Osteoblast (primary cell): ENCODE results near the gene HS3ST2. TPM values are rescaled to one million over a fixed set of nuclear protein-coding genes. Genes with fewer than 3 reads are reported as not detected.

Experiments
- DNase-seq: peaks from one replicate; pipeline ENCODE4 v3.0.0; 2011; ENCODE audit warnings: low spot score, mixed read lengths; ENCODE audit not compliant: insufficient read length; ENCODE audit errors: missing footprints
- H2AFZ ChIP-seq: 2 replicates; pipeline ENCODE4 v1.6.0; 2011; ENCODE audit warnings: mild to moderate bottlenecking, low read length
- H3K27ac ChIP-seq: 2 replicates; pipeline ENCODE4 v1.5.1; 2011; ENCODE audit warnings: mild to moderate bottlenecking, low read depth, low read length, moderate library complexity
- H3K27me3 ChIP-seq: 2 replicates; pipeline ENCODE4 v1.6.0; 2012; ENCODE audit warnings: mild to moderate bottlenecking, control low read depth, inconsistent platforms, low read length, moderate library complexity; ENCODE audit not compliant: insufficient read depth
- H3K36me3 ChIP-seq: 2 replicates; pipeline ENCODE4 v1.5.1; 2011; ENCODE audit warnings: mild to moderate bottlenecking, low read length, control low read depth, moderate library complexity; ENCODE audit not compliant: insufficient read depth
- H3K4me1 ChIP-seq: 2 replicates; pipeline ENCODE4 v1.5.1; 2011; ENCODE audit warnings: mild to moderate bottlenecking, low read length, control low read depth, moderate library complexity; ENCODE audit not compliant: insufficient read depth
- H3K4me2 ChIP-seq: 2 replicates; pipeline ENCODE4 v1.6.0; 2011; ENCODE audit warnings: mild to moderate bottlenecking, low read length; ENCODE audit not compliant: insufficient read depth
- H3K4me3 ChIP-seq: fragments of 200-600 bp; sonication (generic); 3 replicates; pipeline ENCODE4 v1.5.1; 2012; ENCODE audit warnings: mild to moderate bottlenecking, low read length, inconsistent platforms; ENCODE audit not compliant: insufficient read depth
- H3K79me2 ChIP-seq: 2 replicates; pipeline ENCODE4 v1.6.0; 2012; ENCODE audit warnings: mild to moderate bottlenecking, low read length, control low read depth, inconsistent platforms; ENCODE audit not compliant: insufficient read depth
- H3K9me3 ChIP-seq: 2 replicates; pipeline ENCODE4 v1.5.1; 2011; ENCODE audit warnings: low read depth, low read length, control low read depth
- H4K20me1 ChIP-seq: 2 replicates; pipeline ENCODE4 v1.6.0; 2012; ENCODE audit warnings: mild to moderate bottlenecking, low read length, control low read depth; ENCODE audit not compliant: insufficient read depth
- CTCF ChIP-seq: IDR thresholded peaks from 2 replicates; pipeline ENCODE4 v1.5.1; 2011; ENCODE audit warnings: mild to moderate bottlenecking, low read depth, low read length, moderate library complexity; ENCODE audit errors: extremely low read depth
- total RNA-seq: library from RNA; depleted of rRNA; stranded (reverse); fragments of >200 nt; gene quantifications from 2 replicates; pipeline ENCODE4 v1.2.3, GENCODE V29; 2012

The HS3ST2 gene
- total RNA-seq, 1 donor = under 0.01 TPM

GRCh38 chr16:22879466-22879865 lies 65.5 kb downstream of the HS3ST2 start:
- H3K4me1 ChIP-seq = no peaks in the 10 kb centered on the region
- H3K27me3 ChIP-seq = no peaks in the 10 kb centered on the region
- TF ChIP-seq CTCF = no peak
- H3K27ac ChIP-seq = no peak overlapping the region
- H2AFZ ChIP-seq = no peak overlapping the region
- H3K9me3 ChIP-seq = no peaks in the 10 kb centered on the region
- no peaks in the 10 kb centered on the region for H3K79me2 ChIP-seq
- no peaks in the 10 kb centered on the region for H4K20me1 ChIP-seq
- no peak overlapping the region for H3K4me2 ChIP-seq
- H3K36me3 ChIP-seq = no peaks in the 10 kb centered on the region
- H3K4me3 ChIP-seq = no peak overlapping the region
- DNase-seq = no peak

GRCh38 chr16:22882981-22883380 lies 69.0 kb downstream of the HS3ST2 start:
- H3K27me3 ChIP-seq = no peaks in the 10 kb centered on the region
- no peaks in the 10 kb centered on the region for H3K79me2 ChIP-seq
- TF ChIP-seq CTCF = no peak
- no peaks in the 10 kb centered on the region for H4K20me1 ChIP-seq
- DNase-seq = peak; percentile 22
- no peaks in the 10 kb centered on the region for H3K4me1 ChIP-seq
- no peaks in the 10 kb centered on the region for H3K36me3 ChIP-seq
- no peak overlapping the region for H3K27ac ChIP-seq
- no peak overlapping the region for H3K4me3 ChIP-seq
- H3K9me3 ChIP-seq = no peaks in the 10 kb centered on the region
- H3K4me2 ChIP-seq = no peak overlapping the region
- no peak overlapping the region for H2AFZ ChIP-seq

GRCh38 chr16:22885951-22886350 lies 72.0 kb downstream of the HS3ST2 start:
- TF ChIP-seq CTCF = no peak
- no peaks in the 10 kb centered on the region for H4K20me1 ChIP-seq

GRCh38 chr16:22886927-22887326 lies 73.0 kb downstream of the HS3ST2 start:
- H3K27me3 ChIP-seq = no peaks in the 10 kb centered on the region
- H3K4me3 ChIP-seq = no peak overlapping the region
- no peak for DNase-seq
- no peak overlapping the region for H3K27ac ChIP-seq
- H2AFZ ChIP-seq = no peak overlapping the region
- H3K4me1 ChIP-seq = no peaks in the 10 kb centered on the region
- H4K20me1 ChIP-seq = no peaks in the 10 kb centered on the region
- H3K36me3 ChIP-seq = no peaks in the 10 kb centered on the region
- H3K79me2 ChIP-seq = no peaks in the 10 kb centered on the region
- H3K4me2 ChIP-seq = no peak overlapping the region
- no peaks in the 10 kb centered on the region for H3K9me3 ChIP-seq
- no peak for TF ChIP-seq CTCF

More at GRCh38 chr16:22885951-22886350, 72.0 kb downstream of the HS3ST2 start:
- no peak overlapping the region for H2AFZ ChIP-seq
- no peak overlapping the region for H3K4me2 ChIP-seq
- no peak overlapping the region for H3K4me3 ChIP-seq
- H3K4me1 ChIP-seq = no peaks in the 10 kb centered on the region
- H3K27me3 ChIP-seq = no peaks in the 10 kb centered on the region
- no peaks in the 10 kb centered on the region for H3K79me2 ChIP-seq
- H3K27ac ChIP-seq = no peak overlapping the region
- H3K9me3 ChIP-seq = no peaks in the 10 kb centered on the region
- H3K36me3 ChIP-seq = no peaks in the 10 kb centered on the region
- no peak for DNase-seq
